A549 (cell line): ENCODE data around the gene KCNJ1. TPM values are rescaled to one million over a fixed set of nuclear protein-coding genes. Genes with fewer than 3 reads are reported as not detected.

Source experiments
- ATAC-seq, 2 experiments: fragments of 200-7000 bp in 1 of 2; fragments of >200 bp in 1 of 2; cut with Nextera tagmentation in 1 of 2; cut with Tn5 transposase in 1 of 2; 3 replicates each; pipeline versions ENCODE4 v1.8.0 to v1.9.1; 2018 to 2020; ENCODE audit warnings: mild to moderate bottlenecking in 1 of 2, moderate library complexity in 1 of 2
- CTCF ChIA-PET: fragments of 300-600 bp; sonication (Branson Sonifier 250); formaldehyde crosslinking; extraction: SDS; loops from one replicate; lab custom pipeline; 2021; ENCODE audit warnings: antibody characterized with exemption, inconsistent platforms; lab: Yijun Ruan, JAX
- POLR2A ChIA-PET: fragments of 350-600 bp; formaldehyde crosslinking; extraction: SDS; loops from one replicate; lab custom pipeline; 2021; ENCODE audit warnings: antibody characterized with exemption, inconsistent platforms; lab: Yijun Ruan, JAX
- DNase-seq, 2 experiments: peaks; one replicate each; pipeline versions ENCODE4 v3.0.0 to v3.0.0-alpha.2; 2011 to 2016; ENCODE audit warnings: low read depth in 1 of 2, low spot score in 1 of 2
- FAIRE-seq: peaks from 2 replicates; lab custom pipeline; 2011; peaks lifted over from hg19 to GRCh38; lab: Jason Lieb, UNC
- H3K27ac ChIP-seq, 2 experiments: fragments of >200 bp; sonication (Bioruptor Twin); formaldehyde crosslinking; 3 replicates each; pipeline ENCODE4 v1.5.1; 2016 to 2017
- H3K4me1 ChIP-seq: fragments of >200 bp; sonication (Bioruptor Twin); formaldehyde crosslinking; 3 replicates; pipeline ENCODE4 v1.6.1; 2016
- H3K4me2 ChIP-seq: fragments of >200 bp; sonication (Bioruptor Twin); formaldehyde crosslinking; 3 replicates; pipeline ENCODE4 v1.6.1; 2016
- H3K4me3 ChIP-seq: fragments of >200 bp; sonication (Bioruptor Twin); formaldehyde crosslinking; 3 replicates; pipeline ENCODE4 v1.5.1; 2016
- H3K9me3 ChIP-seq: fragments of >200 bp; sonication (Bioruptor Twin); formaldehyde crosslinking; 3 replicates; pipeline ENCODE4 v1.6.1; 2016
- BHLHE40 ChIP-seq: IDR thresholded peaks from 2 replicates; pipeline ENCODE4 v1.6.1; 2012; ENCODE audit warnings: low read depth, low read length, inconsistent platforms
- CBX2 ChIP-seq: fragments of 200-600 bp; sonication (generic); IDR thresholded peaks from 2 replicates; pipeline ENCODE4 v1.6.1; 2016; ENCODE audit warnings: low read depth, mild to moderate bottlenecking, borderline replicate concordance
- CBX8 ChIP-seq: fragments of 200-600 bp; sonication (generic); IDR thresholded peaks from 2 replicates; pipeline ENCODE4 v1.6.1; 2016
- CEBPB ChIP-seq, 2 experiments: fragments of >200 bp in 1 of 2; sonication (Bioruptor Twin) in 1 of 2; formaldehyde crosslinking in 1 of 2; IDR thresholded peaks; 2 replicates each; pipeline ENCODE4 v1.6.1; 2012 to 2016
- CHD2 ChIP-seq: fragments of 150-350 bp; IDR thresholded peaks from 2 replicates; pipeline ENCODE4 v1.6.1; 2014; ENCODE audit warnings: low read length; ENCODE audit not compliant: partially characterized antibody
- CTCF ChIP-seq: fragments of >200 bp; sonication (Bioruptor Twin); formaldehyde crosslinking; IDR thresholded peaks from 3 replicates; pipeline ENCODE4 v1.5.1; 2016
- EHF ChIP-seq: fragments of 250-450 bp; sonication (Bioruptor Pico); IDR thresholded peaks from 2 replicates; pipeline ENCODE4 v1.5.0; 2020; ENCODE audit warnings: mild to moderate bottlenecking
- EHMT2 ChIP-seq: fragments of 200-600 bp; sonication (generic); IDR thresholded peaks from 2 replicates; pipeline ENCODE4 v1.6.1; 2016; ENCODE audit warnings: antibody characterized with exemption, low read depth, mild to moderate bottlenecking, moderate library complexity
- ESRRA ChIP-seq: fragments of 150-350 bp; IDR thresholded peaks from 2 replicates; pipeline ENCODE4 v1.6.1; 2014; ENCODE audit warnings: mild to moderate bottlenecking, low read length, borderline replicate concordance
- GATA3 ChIP-seq: IDR thresholded peaks from 2 replicates; pipeline ENCODE4 v1.6.1; 2012; ENCODE audit warnings: borderline replicate concordance
- HDAC2 ChIP-seq: fragments of 200-600 bp; sonication (generic); IDR thresholded peaks from 2 replicates; pipeline ENCODE4 v1.6.1; 2016
- HEYL ChIP-seq: fragments of 250-450 bp; sonication (Bioruptor Pico); IDR thresholded peaks from 2 replicates; pipeline ENCODE4 v1.8.0; 2021; ENCODE audit warnings: mild to moderate bottlenecking, moderate library complexity
- HOXB5 ChIP-seq: fragments of 250-450 bp; sonication (Bioruptor Pico); IDR thresholded peaks from 2 replicates; pipeline ENCODE4 v1.5.0; 2020; ENCODE audit warnings: mild to moderate bottlenecking, moderate library complexity
- JUN ChIP-seq, 2 experiments: fragments of >200 bp; sonication (Bioruptor Twin); formaldehyde crosslinking; IDR thresholded peaks; 2 replicates in 1 of 2; 3 replicates in 1 of 2; pipeline ENCODE4 v1.6.1; 2016 to 2017
- JUNB ChIP-seq: fragments of >200 bp; sonication (Bioruptor Twin); formaldehyde crosslinking; IDR thresholded peaks from 2 replicates; pipeline ENCODE4 v1.6.1; 2016
- MYC ChIP-seq: IDR thresholded peaks from 2 replicates; pipeline ENCODE4 v1.6.1; 2012; ENCODE audit warnings: mild to moderate bottlenecking, inconsistent platforms, low read length, improper control_type of control experiment, borderline replicate concordance
- RCOR1 ChIP-seq: fragments of 150-350 bp; IDR thresholded peaks from 2 replicates; pipeline ENCODE4 v1.6.1; 2014; ENCODE audit warnings: antibody characterized with exemption, low read length, low read depth
- RNF2 ChIP-seq: fragments of 200-600 bp; sonication (generic); IDR thresholded peaks from 2 replicates; pipeline ENCODE4 v1.6.1; 2016; ENCODE audit warnings: low read depth, mild to moderate bottlenecking, antibody characterized with exemption, moderate library complexity, borderline replicate concordance
- TFCP2L1 ChIP-seq: fragments of 250-450 bp; sonication (Bioruptor Pico); IDR thresholded peaks from 2 replicates; pipeline ENCODE4 v1.5.0; 2021; ENCODE audit warnings: mild to moderate bottlenecking
- WGBS: methylation state at CpG from one replicate; pipeline ENCODE4 v1.1.6; 2017; ENCODE audit errors: missing lambda C conversion rate; 5-methylcytosine and 5-hydroxymethylcytosine counted together
- polyA plus RNA-seq, 4 experiments: library from polyadenylated mRNA; depleted of rRNA in 3 of 4; stranded (reverse); fragments of >200 nt; fragmentation: RNase III in 1 of 4; extraction: RNeasy Plus Mini Kit Qiagen cat#74134 plus additional on column Dnase treatment in 1 of 4; gene quantifications; 2 replicates in 3 of 4; 3 replicates in 1 of 4; pipeline ENCODE4 v1.2.3, GENCODE V29; 2011 to 2017
- TF ChIP-seq, protein P1 (sequence below): fragments of 250-450 bp; sonication (Bioruptor Pico); IDR thresholded peaks from 2 replicates; pipeline ENCODE4 v1.5.0; 2021; ENCODE audit warnings: mild to moderate bottlenecking, moderate library complexity, borderline replicate concordance
- TF ChIP-seq, protein P2 (sequence below): fragments of 250-450 bp; sonication (Bioruptor Pico); IDR thresholded peaks from 2 replicates; pipeline ENCODE4 v1.5.0; 2020; ENCODE audit warnings: low read depth, mild to moderate bottlenecking, moderate library complexity
- TF ChIP-seq, protein P3 (sequence below): fragments of 200-600 bp; sonication (generic); IDR thresholded peaks from 2 replicates; pipeline ENCODE4 v1.6.1; 2016; ENCODE audit warnings: antibody characterized with exemption, mild to moderate bottlenecking, moderate library complexity
- TF ChIP-seq, protein P4 (sequence below): fragments of 150-350 bp; IDR thresholded peaks from 2 replicates; pipeline ENCODE4 v1.6.1; 2014; ENCODE audit warnings: low read depth, mild to moderate bottlenecking, low read length

The KCNJ1 gene
- polyA plus RNA-seq, 2 of the 4 experiments (the other 2 are of a cell fraction): 0.12 TPM; not detected in 1

DNA sequence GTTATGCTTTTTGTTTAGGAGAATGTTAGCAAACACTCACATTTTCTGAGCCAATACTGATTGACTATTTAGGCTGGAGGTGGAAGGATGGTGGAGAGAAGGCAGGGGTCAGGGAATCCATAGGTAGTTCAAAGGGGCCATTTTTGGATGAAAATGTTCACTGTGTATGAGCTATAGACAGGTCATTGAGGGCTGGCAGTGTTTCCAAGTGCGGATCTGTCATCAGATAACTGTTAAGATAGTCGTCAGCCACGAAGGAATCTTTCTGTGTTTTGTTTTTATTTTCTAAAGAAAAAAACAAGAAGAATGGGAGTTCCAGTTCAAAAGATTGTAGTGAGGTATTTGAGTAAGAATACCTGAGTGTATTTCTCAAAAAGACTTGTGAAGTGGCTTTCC is 27.2 kb upstream of the KCNJ1 start:
- no peak overlapping the region for H3K27ac ChIP-seq
- no peaks in the 10 kb centered on the region for H3K9me3 ChIP-seq
- FAIRE-seq (no peak), ATAC-seq (no peak), DNase-seq (no peak)
- POLR2A ChIA-PET: no interaction called here
- no peaks in the 10 kb centered on the region for H3K4me1 ChIP-seq
- H3K4me3 ChIP-seq: no peak overlapping the region
- H3K4me2 ChIP-seq: no peak overlapping the region
- TF ChIP-seq EHMT2: no peak
- no peak for TF ChIP-seq BHLHE40
- no peak for TF ChIP-seq CBX8
- TF ChIP-seq HOXB5 (CRISPR knock-in tag): no peak
- TF ChIP-seq CTCF: no peak
- TF ChIP-seq JUN (IDR thresholded peaks at IDR 0.05): no peak
- TF ChIP-seq ESRRA: no peak
- no peak for TF ChIP-seq CEBPB (IDR thresholded peaks at IDR 0.05)
- 81% methylated on average over 3 of the region's 3 CpGs for WGBS
- CTCF ChIA-PET: interaction anchor here (1.3 to 2.8 kb wide), 3 partner anchors 9 to 62 kb away, joined by 4 to 20 read pairs (median 5); no protein-coding TSS in a partner anchor

GRCh38 chr11:128893578-128894285 is 26.6 kb upstream of the KCNJ1 start:
- no peak overlapping the region for H3K4me2 ChIP-seq
- 84% methylated on average over 7 of the region's 9 CpGs for WGBS
- no peak for TF ChIP-seq JUNB
- no peak for TF ChIP-seq EHF (CRISPR knock-in tag)
- TF ChIP-seq HEYL (CRISPR knock-in tag): no peak
- TF ChIP-seq, protein P1, sequence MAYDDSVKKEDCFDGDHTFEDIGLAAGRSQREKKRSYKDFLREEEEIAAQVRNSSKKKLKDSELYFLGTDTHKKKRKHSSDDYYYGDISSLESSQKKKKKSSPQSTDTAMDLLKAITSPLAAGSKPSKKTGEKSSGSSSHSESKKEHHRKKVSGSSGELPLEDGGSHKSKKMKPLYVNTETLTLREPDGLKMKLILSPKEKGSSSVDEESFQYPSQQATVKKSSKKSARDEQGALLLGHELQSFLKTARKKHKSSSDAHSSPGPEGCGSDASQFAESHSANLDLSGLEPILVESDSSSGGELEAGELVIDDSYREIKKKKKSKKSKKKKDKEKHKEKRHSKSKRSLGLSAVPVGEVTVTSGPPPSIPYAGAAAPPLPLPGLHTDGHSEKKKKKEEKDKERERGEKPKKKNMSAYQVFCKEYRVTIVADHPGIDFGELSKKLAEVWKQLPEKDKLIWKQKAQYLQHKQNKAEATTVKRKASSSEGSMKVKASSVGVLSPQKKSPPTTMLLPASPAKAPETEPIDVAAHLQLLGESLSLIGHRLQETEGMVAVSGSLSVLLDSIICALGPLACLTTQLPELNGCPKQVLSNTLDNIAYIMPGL (CRISPR knock-in tag): no peak
- TF ChIP-seq, protein P2, sequence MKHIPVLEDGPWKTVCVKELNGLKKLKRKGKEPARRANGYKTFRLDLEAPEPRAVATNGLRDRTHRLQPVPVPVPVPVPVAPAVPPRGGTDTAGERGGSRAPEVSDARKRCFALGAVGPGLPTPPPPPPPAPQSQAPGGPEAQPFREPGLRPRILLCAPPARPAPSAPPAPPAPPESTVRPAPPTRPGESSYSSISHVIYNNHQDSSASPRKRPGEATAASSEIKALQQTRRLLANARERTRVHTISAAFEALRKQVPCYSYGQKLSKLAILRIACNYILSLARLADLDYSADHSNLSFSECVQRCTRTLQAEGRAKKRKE (CRISPR knock-in tag): no peak
- no peak for TF ChIP-seq RNF2
- TF ChIP-seq, all 56 proteins: peak for 0
- POLR2A ChIA-PET: no interaction called here
- no peak for DNase-seq
- Histone ChIP-seq H3K9me3 (no peaks in the 10 kb centered on the region), H3K4me1 (no peaks in the 10 kb centered on the region), H3K27ac (no peak overlapping the region), H3K4me3 (no peak overlapping the region)
- no peak for FAIRE-seq
- CTCF ChIA-PET: interaction anchor here (0.7 to 6.3 kb wide), 5 partner anchors 8 to 64 kb away, joined by 3 to 46 read pairs (median 4); no protein-coding TSS in a partner anchor
- ATAC-seq: no peak

GRCh38 chr11:128892866-128893565 is 25.9 kb upstream of the KCNJ1 start:
- ChIA-PET POLR2A (no interaction called here), CTCF (interaction anchor here (0.7 to 6.3 kb wide), 4 partner anchors 8 to 65 kb away, joined by 3 to 46 read pairs (median 12); no protein-coding TSS in a partner anchor)
- 78% methylated on average over 3 of the region's 4 CpGs for WGBS
- no peak for ATAC-seq
- Histone ChIP-seq H3K4me1 (no peaks in the 10 kb centered on the region), H3K27ac (no peak overlapping the region), H3K4me2 (no peak overlapping the region), H3K9me3 (no peaks in the 10 kb centered on the region), H3K4me3 (no peak overlapping the region)
- DNase-seq: no peak
- no peak for FAIRE-seq
- TF ChIP-seq, protein P3, sequence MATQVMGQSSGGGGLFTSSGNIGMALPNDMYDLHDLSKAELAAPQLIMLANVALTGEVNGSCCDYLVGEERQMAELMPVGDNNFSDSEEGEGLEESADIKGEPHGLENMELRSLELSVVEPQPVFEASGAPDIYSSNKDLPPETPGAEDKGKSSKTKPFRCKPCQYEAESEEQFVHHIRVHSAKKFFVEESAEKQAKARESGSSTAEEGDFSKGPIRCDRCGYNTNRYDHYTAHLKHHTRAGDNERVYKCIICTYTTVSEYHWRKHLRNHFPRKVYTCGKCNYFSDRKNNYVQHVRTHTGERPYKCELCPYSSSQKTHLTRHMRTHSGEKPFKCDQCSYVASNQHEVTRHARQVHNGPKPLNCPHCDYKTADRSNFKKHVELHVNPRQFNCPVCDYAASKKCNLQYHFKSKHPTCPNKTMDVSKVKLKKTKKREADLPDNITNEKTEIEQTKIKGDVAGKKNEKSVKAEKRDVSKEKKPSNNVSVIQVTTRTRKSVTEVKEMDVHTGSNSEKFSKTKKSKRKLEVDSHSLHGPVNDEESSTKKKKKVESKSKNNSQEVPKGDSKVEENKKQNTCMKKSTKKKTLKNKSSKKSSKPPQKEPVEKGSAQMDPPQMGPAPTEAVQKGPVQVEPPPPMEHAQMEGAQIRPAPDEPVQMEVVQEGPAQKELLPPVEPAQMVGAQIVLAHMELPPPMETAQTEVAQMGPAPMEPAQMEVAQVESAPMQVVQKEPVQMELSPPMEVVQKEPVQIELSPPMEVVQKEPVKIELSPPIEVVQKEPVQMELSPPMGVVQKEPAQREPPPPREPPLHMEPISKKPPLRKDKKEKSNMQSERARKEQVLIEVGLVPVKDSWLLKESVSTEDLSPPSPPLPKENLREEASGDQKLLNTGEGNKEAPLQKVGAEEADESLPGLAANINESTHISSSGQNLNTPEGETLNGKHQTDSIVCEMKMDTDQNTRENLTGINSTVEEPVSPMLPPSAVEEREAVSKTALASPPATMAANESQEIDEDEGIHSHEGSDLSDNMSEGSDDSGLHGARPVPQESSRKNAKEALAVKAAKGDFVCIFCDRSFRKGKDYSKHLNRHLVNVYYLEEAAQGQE: no peak
- no peak for TF ChIP-seq EHF (CRISPR knock-in tag)
- TF ChIP-seq TFCP2L1: no peak
- no peak for TF ChIP-seq JUNB
- TF ChIP-seq CBX2: no peak
- TF ChIP-seq HDAC2: no peak
- TF ChIP-seq GATA3: no peak
- no peak for TF ChIP-seq HEYL (CRISPR knock-in tag)
- TF ChIP-seq MYC: no peak
- TF ChIP-seq, protein P4, sequence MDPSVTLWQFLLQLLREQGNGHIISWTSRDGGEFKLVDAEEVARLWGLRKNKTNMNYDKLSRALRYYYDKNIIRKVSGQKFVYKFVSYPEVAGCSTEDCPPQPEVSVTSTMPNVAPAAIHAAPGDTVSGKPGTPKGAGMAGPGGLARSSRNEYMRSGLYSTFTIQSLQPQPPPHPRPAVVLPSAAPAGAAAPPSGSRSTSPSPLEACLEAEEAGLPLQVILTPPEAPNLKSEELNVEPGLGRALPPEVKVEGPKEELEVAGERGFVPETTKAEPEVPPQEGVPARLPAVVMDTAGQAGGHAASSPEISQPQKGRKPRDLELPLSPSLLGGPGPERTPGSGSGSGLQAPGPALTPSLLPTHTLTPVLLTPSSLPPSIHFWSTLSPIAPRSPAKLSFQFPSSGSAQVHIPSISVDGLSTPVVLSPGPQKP: no peak
- no peak for TF ChIP-seq CHD2
- TF ChIP-seq RCOR1: no peak
